SK-N-MC (cell line): ENCODE data around the gene ETFA.

Source experiments
- EZH2 ChIP-seq: fragments of 200-600 bp; sonication (generic); IDR thresholded peaks from one replicate; pipeline ENCODE4 v1.6.1; 2017; ENCODE audit warnings: antibody characterized with exemption
- POLR2AphosphoS5 ChIP-seq: IDR thresholded peaks from 2 replicates; pipeline ENCODE4 v1.6.1; 2012; ENCODE audit warnings: mild to moderate bottlenecking, low read depth, low read length, borderline replicate concordance

DNA sequence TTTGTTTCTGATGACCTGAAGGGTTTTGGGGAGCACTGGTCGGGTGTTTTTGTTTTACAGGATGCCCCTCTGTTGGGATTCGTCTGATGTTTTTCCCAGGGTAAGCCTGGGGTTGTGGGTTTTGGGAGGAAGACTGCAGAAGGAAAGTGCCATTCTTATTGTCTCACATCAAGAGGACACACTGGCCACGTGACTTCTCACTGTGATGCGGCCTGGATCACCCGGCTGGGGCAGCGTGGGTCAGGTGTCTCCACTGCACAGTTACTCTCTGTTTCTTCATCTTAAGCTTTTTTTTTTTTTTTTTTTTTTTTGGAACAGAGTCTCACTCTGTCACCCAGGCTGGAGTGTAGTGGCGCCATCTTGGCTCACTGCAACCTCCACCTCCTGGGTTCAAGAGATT lies 130.9 kb downstream of the ETFA start:
- no peak for TF ChIP-seq POLR2AphosphoS5
- TF ChIP-seq EZH2 = no peak
